ENCODE measurements around the gene SLC66A2. TPM values are rescaled to one million over a fixed set of nuclear protein-coding genes. Genes with fewer than 3 reads are reported as not detected.

SLC66A2 gene
- total RNA-seq, 1 experiment from 2014 or later = 13.0 TPM

- no peak overlapping the region for H2AFZ ChIP-seq (ENCODE audit: low read length)
- no peak overlapping the region for H3K27ac ChIP-seq (ENCODE audit: insufficient read length, low read depth, low read length)
- no peak overlapping the region for H2BK120ac ChIP-seq (ENCODE audit: low read depth, low read length, poor library complexity, severe bottlenecking)
- peak; percentile 30 for DNase-seq
- no peak overlapping the region for H3K4ac ChIP-seq (ENCODE audit: low read depth, low read length)
- no peaks in the 10 kb centered on the region for H3K79me2 ChIP-seq (ENCODE audit: insufficient read depth, low read length)
- WGBS (ENCODE audit: extremely low coverage, insufficient read length, low lambda C conversion rate) = no CpG with 5 or more reads among the region's 33 CpGs
- no peak overlapping the region for H3K56ac ChIP-seq (ENCODE audit: insufficient read length, low read depth, low read length)
- H2BK5ac ChIP-seq (ENCODE audit: insufficient read length, low read length) = no peak overlapping the region
- H3K4me1 Mint-ChIP-seq = peaks cover 0 to 9% of the 10 kb centered on the region in 2 experiments; a peak in 2 of 4 replicates
- H3K4me1 ChIP-seq (ENCODE audit: insufficient read depth, low read length) = no peaks in the 10 kb centered on the region
- H2AK5ac ChIP-seq (ENCODE audit: insufficient read length, low read length) = no peak overlapping the region
- TF ChIP-seq CTCF (conservative IDR thresholded peaks at IDR 0.05) = no peak
- no peak overlapping the region for H3K14ac ChIP-seq (ENCODE audit: insufficient read depth, low read length)
- H3K23me2 ChIP-seq (ENCODE audit: insufficient read length, low read depth, low read length, poor library complexity, severe bottlenecking) = no peaks in the 10 kb centered on the region
- no peak overlapping the region for H3K4me2 ChIP-seq (ENCODE audit: insufficient read depth, insufficient read length, low read length)
- no peak overlapping the region for H3K23ac ChIP-seq (ENCODE audit: insufficient read length, low read depth, low read length)
- no peak overlapping the region for H3K9ac ChIP-seq (ENCODE audit: extremely low read depth, insufficient read length, low read length)
- no peak overlapping the region for H2BK20ac ChIP-seq (ENCODE audit: low read depth, low read length, poor library complexity, severe bottlenecking)
- H4K20me1 ChIP-seq (ENCODE audit: control insufficient read depth, insufficient read depth, insufficient read length) = no peaks in the 10 kb centered on the region
- no peaks in the 10 kb centered on the region for H3K9me3 Mint-ChIP-seq
- no peak overlapping the region for H4K8ac ChIP-seq (replicated peaks; ENCODE audit: insufficient read length, low read depth, low read length)
- no peak overlapping the region for H3T11ph ChIP-seq (ENCODE audit: low read length)
- H3K27me3 ChIP-seq (ENCODE audit: insufficient read depth, low read length) = no peaks in the 10 kb centered on the region
- H3K79me1 ChIP-seq (ENCODE audit: insufficient read depth, low read depth, low read length, poor library complexity, severe bottlenecking) = no peaks in the 10 kb centered on the region
- H2BK15ac ChIP-seq (ENCODE audit: low read depth, low read length) = no peak overlapping the region
- no peak overlapping the region for H4K5ac ChIP-seq (ENCODE audit: insufficient read length, low read depth, low read length)
- no peak overlapping the region for H3K18ac ChIP-seq (ENCODE audit: insufficient read length, low read depth, low read length)
- H3K36me3 Mint-ChIP-seq (ENCODE audit: insufficient read depth in 1 of 3, low read depth in 3 of 3) = no peaks in the 10 kb centered on the region
- H3K4me3 Mint-ChIP-seq = no peak overlapping the region
- H3K27ac Mint-ChIP-seq = no peak overlapping the region
- no peaks in the 10 kb centered on the region for H3K9me3 ChIP-seq (ENCODE audit: control insufficient read depth, low read depth, low read length)
- H2BK12ac ChIP-seq (ENCODE audit: insufficient read length, low read depth, low read length) = no peak overlapping the region
- no peaks in the 10 kb centered on the region; the same call in 1 of the 2 replicates for H3K27me3 Mint-ChIP-seq (ENCODE audit: low read depth)
- no peak overlapping the region for H4K91ac ChIP-seq (ENCODE audit: insufficient read length, low read depth, low read length)
Observed at GRCh38 chr18:79871481-79872091, 79.9 kb downstream of the SLC66A2 start.
